Upper lobe of right lung (tissue), 1 donor: ENCODE measurements around the gene EEF1AKMT2. TPM values are rescaled to one million over a fixed set of nuclear protein-coding genes. Genes with fewer than 3 reads are reported as not detected.

Experiments
- ATAC-seq: fragments of 200-7000 bp; cut with Tn5 transposase; one replicate; pipeline ENCODE4 v1.9.1; 2020; ENCODE audit warnings: mild to moderate bottlenecking, moderate library complexity
- DNase-seq: peaks from one replicate; pipeline ENCODE4 v3.0.0-alpha.2; 2020
- H3K27ac ChIP-seq: fragments of 200-600 bp; one replicate; pipeline ENCODE4 v1.8.0; 2022
- H3K27me3 ChIP-seq: fragments of 200-600 bp; one replicate; pipeline ENCODE4 v1.8.0; 2022; ENCODE audit warnings: mild to moderate bottlenecking
- H3K36me3 ChIP-seq: fragments of 200-600 bp; one replicate; pipeline ENCODE4 v1.8.0; 2022
- H3K4me1 ChIP-seq: fragments of 200-600 bp; one replicate; pipeline ENCODE4 v1.8.0; 2022
- H3K4me3 ChIP-seq: fragments of 200-600 bp; one replicate; pipeline ENCODE4 v1.8.0; 2022; ENCODE audit warnings: mild to moderate bottlenecking
- H3K9me3 ChIP-seq: fragments of 200-600 bp; one replicate; pipeline ENCODE4 v1.8.0; 2022
- intact Hi-C: fragments of 100-400 bp; cut with DNase I; formaldehyde crosslinking; loops from one replicate; pipeline ENCODE4 v1.11.0; 2022
- total RNA-seq: library from RNA; stranded (reverse); fragmentation: NEBNext Ultra II Directional; extraction: Animal tissue kit (Norgen Biotek cat#: 25700); gene quantifications from one replicate; pipeline ENCODE4 v1.2.1, GENCODE V29; 2021
- TF ChIP-seq, protein P1 (sequence below): fragments of 200-600 bp; IDR thresholded peaks from one replicate; pipeline ENCODE4 v1.8.0; 2022; ENCODE audit warnings: antibody characterized with exemption
- donor health status: DM: no; HTN: yes; CAD: no; lungs with severe emphysema.

EEF1AKMT2 gene
- total RNA-seq, 1 donor from 2014 or later: 15.7 TPM

- no peaks in the 10 kb centered on the region for H3K27me3 ChIP-seq
- no peaks in the 10 kb centered on the region for H3K9me3 ChIP-seq
- H3K4me1 ChIP-seq: no peaks in the 10 kb centered on the region
- H3K36me3 ChIP-seq: peaks cover 24% of the 10 kb centered on the region
- no peak overlapping the region for H3K4me3 ChIP-seq
- intact Hi-C loops: no loop called here
- TF ChIP-seq, protein P1, sequence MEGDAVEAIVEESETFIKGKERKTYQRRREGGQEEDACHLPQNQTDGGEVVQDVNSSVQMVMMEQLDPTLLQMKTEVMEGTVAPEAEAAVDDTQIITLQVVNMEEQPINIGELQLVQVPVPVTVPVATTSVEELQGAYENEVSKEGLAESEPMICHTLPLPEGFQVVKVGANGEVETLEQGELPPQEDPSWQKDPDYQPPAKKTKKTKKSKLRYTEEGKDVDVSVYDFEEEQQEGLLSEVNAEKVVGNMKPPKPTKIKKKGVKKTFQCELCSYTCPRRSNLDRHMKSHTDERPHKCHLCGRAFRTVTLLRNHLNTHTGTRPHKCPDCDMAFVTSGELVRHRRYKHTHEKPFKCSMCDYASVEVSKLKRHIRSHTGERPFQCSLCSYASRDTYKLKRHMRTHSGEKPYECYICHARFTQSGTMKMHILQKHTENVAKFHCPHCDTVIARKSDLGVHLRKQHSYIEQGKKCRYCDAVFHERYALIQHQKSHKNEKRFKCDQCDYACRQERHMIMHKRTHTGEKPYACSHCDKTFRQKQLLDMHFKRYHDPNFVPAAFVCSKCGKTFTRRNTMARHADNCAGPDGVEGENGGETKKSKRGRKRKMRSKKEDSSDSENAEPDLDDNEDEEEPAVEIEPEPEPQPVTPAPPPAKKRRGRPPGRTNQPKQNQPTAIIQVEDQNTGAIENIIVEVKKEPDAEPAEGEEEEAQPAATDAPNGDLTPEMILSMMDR: no peak
- ATAC-seq (no peak), DNase-seq (no peak)
- H3K27ac ChIP-seq: no peak overlapping the region
These were observed 36.1 kb downstream of the EEF1AKMT2 start for GRCh38 chr10:124755581-124755980.

DNA sequence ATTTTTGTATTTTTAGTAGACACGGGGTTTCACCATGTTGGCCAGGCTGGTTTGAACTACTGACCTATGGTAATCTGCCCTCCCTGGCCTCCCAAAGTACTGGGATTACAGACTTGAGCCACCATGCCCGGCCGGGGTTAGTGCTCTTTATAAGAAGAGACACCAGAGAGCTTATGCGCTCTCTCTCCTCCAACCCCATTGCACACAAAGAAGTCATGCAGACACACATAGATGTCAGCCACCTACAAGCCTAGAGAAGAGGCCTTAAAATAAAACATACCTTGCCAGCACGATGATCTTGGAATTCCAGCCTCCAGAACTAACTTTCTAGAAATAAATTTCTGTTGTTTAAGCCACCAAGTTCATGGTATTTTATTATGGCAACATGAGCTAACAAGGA lies 37.5 kb downstream of the EEF1AKMT2 start:
- no peaks in the 10 kb centered on the region for H3K9me3 ChIP-seq
- no peak overlapping the region for H3K27ac ChIP-seq
- DNase-seq (no peak), ATAC-seq (no peak)
- TF ChIP-seq, protein P1: no peak
- no peak overlapping the region for H3K4me3 ChIP-seq
- H3K4me1 ChIP-seq: no peaks in the 10 kb centered on the region
- intact Hi-C loops: no loop called here
- peaks cover 10% of the 10 kb centered on the region for H3K36me3 ChIP-seq
- H3K27me3 ChIP-seq: no peaks in the 10 kb centered on the region

- DNase-seq (no peak), ATAC-seq (no peak)
- no peaks in the 10 kb centered on the region for H3K9me3 ChIP-seq
- intact Hi-C loops: loop anchor here (5.0 kb wide), 1 partner anchor 212 kb away; no protein-coding TSS in a partner anchor
- H3K27me3 ChIP-seq: no peaks in the 10 kb centered on the region
- TF ChIP-seq, protein P1: no peak
- H3K27ac ChIP-seq: no peak overlapping the region
- H3K4me1 ChIP-seq: peaks cover 8% of the 10 kb centered on the region
- H3K4me3 ChIP-seq: no peak overlapping the region
- peaks cover 5% of the 10 kb centered on the region for H3K36me3 ChIP-seq
These were observed 42.6 kb downstream of the EEF1AKMT2 start for GRCh38 chr10:124748953-124749645.

GRCh38 chr10:124748166-124748565 lies 43.5 kb downstream of the EEF1AKMT2 start:
- TF ChIP-seq, protein P1: no peak
- intact Hi-C loops: loop anchor here (5.0 kb wide), 1 partner anchor 211 kb away; no protein-coding TSS in a partner anchor
- peaks cover 5% of the 10 kb centered on the region for H3K36me3 ChIP-seq
- no peak for ATAC-seq
- H3K9me3 ChIP-seq: no peaks in the 10 kb centered on the region
- peaks cover 8% of the 10 kb centered on the region for H3K4me1 ChIP-seq
- no peaks in the 10 kb centered on the region for H3K27me3 ChIP-seq
- no peak overlapping the region for H3K27ac ChIP-seq
- H3K4me3 ChIP-seq: no peak overlapping the region
- no peak for DNase-seq

GRCh38 chr10:124747745-124748144 lies 43.9 kb downstream of the EEF1AKMT2 start:
- intact Hi-C loops: loop anchor here (5.0 kb wide), 1 partner anchor 210 kb away; no protein-coding TSS in a partner anchor
- TF ChIP-seq, protein P1: no peak
- Histone ChIP-seq H3K4me3 (no peak overlapping the region), H3K36me3 (peaks cover 5% of the 10 kb centered on the region), H3K27me3 (no peaks in the 10 kb centered on the region), H3K9me3 (no peaks in the 10 kb centered on the region), H3K4me1 (peaks cover 8% of the 10 kb centered on the region), H3K27ac (no peak overlapping the region)
- ATAC-seq (no peak), DNase-seq (no peak)
